Smooth muscle cell (in vitro differentiated cells): ENCODE results near the gene SFMBT1. TPM values are rescaled to one million over a fixed set of nuclear protein-coding genes. Genes with fewer than 3 reads are reported as not detected.

Source experiments
- DNase-seq: peaks from one replicate; lab custom pipeline; 2025; ENCODE audit not compliant: unreplicated experiment; lab: John Stamatoyannopoulos, UW
- H2AFZ ChIP-seq: fragments of 200-600 bp; sonication (generic); 2 replicates; pipeline ENCODE4 v1.6.0; 2016; ENCODE audit warnings: antibody characterized with exemption, low read depth, mild to moderate bottlenecking
- H3F3A ChIP-seq: fragments of 200-600 bp; sonication (generic); 2 replicates; pipeline ENCODE4 v1.6.0; 2017; ENCODE audit warnings: antibody characterized with exemption, low read depth
- H3K27ac ChIP-seq: fragments of 200-600 bp; sonication (generic); 2 replicates; pipeline ENCODE4 v1.5.1; 2016; ENCODE audit warnings: low read depth, mild to moderate bottlenecking
- H3K27me3 ChIP-seq: fragments of 200-600 bp; sonication (generic); 2 replicates; pipeline ENCODE4 v1.6.1; 2016; ENCODE audit warnings: low read depth, mild to moderate bottlenecking
- H3K36me3 ChIP-seq: fragments of 200-600 bp; sonication (generic); 2 replicates; pipeline ENCODE4 v1.5.1; 2016; ENCODE audit warnings: low read depth
- H3K4me1 ChIP-seq: fragments of 200-600 bp; sonication (generic); 2 replicates; pipeline ENCODE4 v1.5.1; 2016; ENCODE audit warnings: low read depth
- H3K4me2 ChIP-seq: fragments of 200-600 bp; sonication (generic); 2 replicates; pipeline ENCODE4 v1.6.0; 2016; ENCODE audit warnings: mild to moderate bottlenecking
- H3K4me3 ChIP-seq: fragments of 200-600 bp; sonication (generic); 2 replicates; pipeline ENCODE4 v1.5.1; 2016; ENCODE audit warnings: mild to moderate bottlenecking
- H3K79me2 ChIP-seq: fragments of 200-600 bp; sonication (generic); 2 replicates; pipeline ENCODE4 v1.6.0; 2016; ENCODE audit warnings: low read depth, mild to moderate bottlenecking
- H3K9ac ChIP-seq: fragments of 200-600 bp; sonication (generic); 2 replicates; pipeline ENCODE4 v1.6.0; 2016; ENCODE audit warnings: low read depth
- H3K9me3 ChIP-seq: fragments of 200-600 bp; sonication (generic); replicated peaks from 2 replicates; pipeline ENCODE4 v1.5.1; 2016; ENCODE audit warnings: low read depth
- H4K20me1 ChIP-seq: fragments of 200-600 bp; sonication (generic); 2 replicates; pipeline ENCODE4 v1.6.0; 2016; ENCODE audit warnings: low read depth
- WGBS: methylation state at CpG from one replicate; pipeline ENCODE4 v1.1.7; 2016; ENCODE audit warnings: low lambda C conversion rate; 5-methylcytosine and 5-hydroxymethylcytosine counted together
- polyA plus RNA-seq: library from polyadenylated mRNA; unstranded; fragments of >200 nt; fragmentation: Nextera tagmentation; extraction: Ambion mirVana; gene quantifications from 2 replicates; pipeline ENCODE4 v1.2.1, GENCODE V29; 2016
- total RNA-seq: library from RNA; depleted of rRNA; stranded (reverse); fragments of >200 nt; gene quantifications from 2 replicates; pipeline ENCODE4 v1.2.3, GENCODE V29; 2014
- TF ChIP-seq, protein P1 (sequence below): fragments of 200-600 bp; sonication (generic); IDR thresholded peaks from 2 replicates; pipeline ENCODE4 v1.5.1; 2017; ENCODE audit warnings: borderline replicate concordance, mild to moderate bottlenecking, antibody characterized with exemption; ENCODE audit not compliant: insufficient read depth, poor library complexity, severe bottlenecking

SFMBT1 gene
- total and polyA plus RNA-seq, 2 experiments from 2014 or later: 1.4 to 2.2 TPM

- peaks cover 4% of the 10 kb centered on the region for H3K4me1 ChIP-seq
- WGBS: 88% methylated on average over 8 of the region's 8 CpGs
These were observed 156.0 kb downstream of the SFMBT1 start for GRCh38 chr3:52889901-52890300.

GRCh38 chr3:52887166-52887565 is 158.7 kb downstream of the SFMBT1 start:
- no peaks in the 10 kb centered on the region for H3K27me3 ChIP-seq
- H4K20me1 ChIP-seq: peaks cover 52% of the 10 kb centered on the region
- H3K9ac ChIP-seq: no peak overlapping the region
- H3K9me3 ChIP-seq: no peaks in the 10 kb centered on the region
- H3K36me3 ChIP-seq: no peaks in the 10 kb centered on the region
- H3K4me2 ChIP-seq: no peak overlapping the region
- peaks cover 4% of the 10 kb centered on the region for H3K4me1 ChIP-seq
- no peak for DNase-seq
- H3K4me3 ChIP-seq: no peak overlapping the region
- no peak overlapping the region for H2AFZ ChIP-seq
- TF ChIP-seq, protein P1, sequence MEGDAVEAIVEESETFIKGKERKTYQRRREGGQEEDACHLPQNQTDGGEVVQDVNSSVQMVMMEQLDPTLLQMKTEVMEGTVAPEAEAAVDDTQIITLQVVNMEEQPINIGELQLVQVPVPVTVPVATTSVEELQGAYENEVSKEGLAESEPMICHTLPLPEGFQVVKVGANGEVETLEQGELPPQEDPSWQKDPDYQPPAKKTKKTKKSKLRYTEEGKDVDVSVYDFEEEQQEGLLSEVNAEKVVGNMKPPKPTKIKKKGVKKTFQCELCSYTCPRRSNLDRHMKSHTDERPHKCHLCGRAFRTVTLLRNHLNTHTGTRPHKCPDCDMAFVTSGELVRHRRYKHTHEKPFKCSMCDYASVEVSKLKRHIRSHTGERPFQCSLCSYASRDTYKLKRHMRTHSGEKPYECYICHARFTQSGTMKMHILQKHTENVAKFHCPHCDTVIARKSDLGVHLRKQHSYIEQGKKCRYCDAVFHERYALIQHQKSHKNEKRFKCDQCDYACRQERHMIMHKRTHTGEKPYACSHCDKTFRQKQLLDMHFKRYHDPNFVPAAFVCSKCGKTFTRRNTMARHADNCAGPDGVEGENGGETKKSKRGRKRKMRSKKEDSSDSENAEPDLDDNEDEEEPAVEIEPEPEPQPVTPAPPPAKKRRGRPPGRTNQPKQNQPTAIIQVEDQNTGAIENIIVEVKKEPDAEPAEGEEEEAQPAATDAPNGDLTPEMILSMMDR: no peak
- no peaks in the 10 kb centered on the region for H3F3A ChIP-seq
- no peak overlapping the region for H3K27ac ChIP-seq
- H3K79me2 ChIP-seq: peaks cover 4% of the 10 kb centered on the region
- 94% methylated on average over 4 of the region's 4 CpGs for WGBS

More at GRCh38 chr3:52889901-52890300, 156.0 kb downstream of the SFMBT1 start:
- H3F3A ChIP-seq: no peaks in the 10 kb centered on the region
- no peak for DNase-seq
- H3K4me3 ChIP-seq: no peak overlapping the region
- no peaks in the 10 kb centered on the region for H3K9me3 ChIP-seq
- H3K9ac ChIP-seq: no peak overlapping the region
- no peaks in the 10 kb centered on the region for H3K27me3 ChIP-seq
- no peak overlapping the region for H2AFZ ChIP-seq
- TF ChIP-seq, protein P1: no peak
- H4K20me1 ChIP-seq: peaks cover 62% of the 10 kb centered on the region
- no peak overlapping the region for H3K4me2 ChIP-seq
- H3K36me3 ChIP-seq: no peaks in the 10 kb centered on the region
- H3K27ac ChIP-seq: no peak overlapping the region
- H3K79me2 ChIP-seq: peaks cover 4% of the 10 kb centered on the region

- no peak overlapping the region for H2AFZ ChIP-seq
- no peaks in the 10 kb centered on the region for H3K9me3 ChIP-seq
- H3K4me1 ChIP-seq: no peaks in the 10 kb centered on the region
- peaks cover 43% of the 10 kb centered on the region for H4K20me1 ChIP-seq
- WGBS: 95% methylated on average over 5 of the region's 5 CpGs
- H3K79me2 ChIP-seq: peaks cover 4% of the 10 kb centered on the region
- no peaks in the 10 kb centered on the region for H3K27me3 ChIP-seq
- no peak overlapping the region for H3K4me2 ChIP-seq
- DNase-seq: no peak
- H3K9ac ChIP-seq: no peak overlapping the region
- H3F3A ChIP-seq: no peaks in the 10 kb centered on the region
- no peaks in the 10 kb centered on the region for H3K36me3 ChIP-seq
- TF ChIP-seq, protein P1: no peak
- no peak overlapping the region for H3K4me3 ChIP-seq
- no peak overlapping the region for H3K27ac ChIP-seq
These were observed 159.7 kb downstream of the SFMBT1 start for GRCh38 chr3:52886049-52886730.

DNA sequence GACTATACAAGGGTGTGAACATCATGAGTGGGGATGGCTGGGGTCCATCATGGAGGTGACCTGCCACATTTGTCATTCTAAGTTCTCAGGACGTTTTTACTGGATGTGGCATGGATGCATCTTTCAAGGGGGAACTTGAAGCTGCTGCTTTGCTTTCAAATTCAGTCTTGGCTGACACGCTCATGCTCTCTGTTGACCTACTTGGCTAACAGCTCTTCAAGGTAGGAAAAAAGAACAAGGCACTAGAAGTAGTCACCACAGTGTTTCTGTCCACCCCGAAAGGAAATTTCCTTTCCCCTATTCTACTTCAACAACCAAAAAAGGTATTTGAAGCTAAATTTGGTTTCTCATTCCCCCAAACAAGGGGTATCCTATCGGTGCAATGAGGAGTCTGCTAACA is 163.5 kb downstream of the SFMBT1 start:
- DNase-seq: no peak
- TF ChIP-seq, protein P1: no peak
- H2AFZ ChIP-seq: no peak overlapping the region
- H3K4me2 ChIP-seq: no peak overlapping the region
- no peaks in the 10 kb centered on the region for H3K27me3 ChIP-seq
- WGBS: 93% methylated on average over 4 of the region's 4 CpGs
- no peak overlapping the region for H3K4me3 ChIP-seq
- H3K4me1 ChIP-seq: no peaks in the 10 kb centered on the region
- H3K9ac ChIP-seq: no peak overlapping the region
- H3K79me2 ChIP-seq: peaks cover 4% of the 10 kb centered on the region
- no peak overlapping the region for H3K27ac ChIP-seq
- no peaks in the 10 kb centered on the region for H3K36me3 ChIP-seq
- peaks cover 33% of the 10 kb centered on the region for H4K20me1 ChIP-seq
- no peaks in the 10 kb centered on the region for H3F3A ChIP-seq
- H3K9me3 ChIP-seq: no peaks in the 10 kb centered on the region
